Measurements from ENCODE around the gene EFR3B. TPM values are rescaled to one million over a fixed set of nuclear protein-coding genes. Genes with fewer than 3 reads are reported as not detected.

EFR3B gene
- total and polyA plus RNA-seq, 2 of the 4 experiments (the other 2 are of a cell fraction), result 0.38 to 0.90 TPM

DNA sequence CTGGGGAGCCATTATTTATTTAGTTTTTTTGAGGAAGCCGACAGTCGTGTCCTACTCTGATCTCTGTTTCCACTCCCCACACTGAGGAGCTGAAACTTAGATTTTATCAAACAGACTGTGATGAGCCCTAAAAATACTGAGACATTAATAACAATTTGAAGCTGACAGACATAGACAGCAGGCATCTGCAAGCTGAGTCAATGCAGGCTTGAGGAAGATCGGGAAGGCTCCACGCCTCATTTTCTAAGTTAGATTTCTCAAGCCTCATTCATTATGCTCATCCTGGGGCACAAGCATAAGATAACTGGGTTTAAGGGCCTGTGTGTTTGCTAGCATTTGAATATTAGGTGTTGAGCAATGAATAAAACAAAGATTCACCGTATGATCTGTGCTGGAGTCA is 26.3 kb downstream of the EFR3B start:
- H2AK5ac ChIP-seq (ENCODE audit: low read depth, low read length), result no peak overlapping the region; the same call in 1 of the 2 replicates
- no peaks in the 10 kb centered on the region for H3K36me3 ChIP-seq (ENCODE audit: control insufficient read depth, insufficient read depth, low read length)
- peaks cover 6% of the 10 kb centered on the region for H3K9me3 ChIP-seq (ENCODE audit: control insufficient read depth, insufficient read depth, low read length)
- no peaks in the 10 kb centered on the region for H3K9me1 ChIP-seq (ENCODE audit: insufficient read depth, low read length)
- H3K18ac ChIP-seq (ENCODE audit: low read depth, low read length), result no peak overlapping the region
- TF ChIP-seq MAZ (IDR thresholded peaks at IDR 0.05; ENCODE audit: borderline replicate concordance, low read depth, low read length) (no peak), NFE2L2 (IDR thresholded peaks at IDR 0.05; ENCODE audit: low read depth, low read length) (no peak), BHLHE40 (IDR thresholded peaks at IDR 0.05; ENCODE audit: low read depth, low read length) (no peak), RFX5 (IDR thresholded peaks at IDR 0.05; ENCODE audit: low read depth, low read length) (no peak), POLR2A (IDR thresholded peaks at IDR 0.05; ENCODE audit: low read depth, low read length) (no peak), FOS (IDR thresholded peaks at IDR 0.05; ENCODE audit: low read depth, low read length) (no peak), MXI1 (IDR thresholded peaks at IDR 0.05; ENCODE audit: borderline replicate concordance, low read depth, low read length) (no peak), RCOR1 (IDR thresholded peaks at IDR 0.05; ENCODE audit: insufficient replicate concordance, low read length) (no peak), MAFK (IDR thresholded peaks at IDR 0.05; ENCODE audit: low read depth, low read length) (no peak), SMC3 (IDR thresholded peaks at IDR 0.05; ENCODE audit: low read depth, low read length) (no peak), RAD21 (IDR thresholded peaks at IDR 0.05; ENCODE audit: low read length) (no peak), CHD1 (IDR thresholded peaks at IDR 0.05; ENCODE audit: low read depth, low read length) (no peak), CEBPB (IDR thresholded peaks at IDR 0.05; ENCODE audit: low read depth, low read length) (no peak)
- TF ChIP-seq, protein P1, sequence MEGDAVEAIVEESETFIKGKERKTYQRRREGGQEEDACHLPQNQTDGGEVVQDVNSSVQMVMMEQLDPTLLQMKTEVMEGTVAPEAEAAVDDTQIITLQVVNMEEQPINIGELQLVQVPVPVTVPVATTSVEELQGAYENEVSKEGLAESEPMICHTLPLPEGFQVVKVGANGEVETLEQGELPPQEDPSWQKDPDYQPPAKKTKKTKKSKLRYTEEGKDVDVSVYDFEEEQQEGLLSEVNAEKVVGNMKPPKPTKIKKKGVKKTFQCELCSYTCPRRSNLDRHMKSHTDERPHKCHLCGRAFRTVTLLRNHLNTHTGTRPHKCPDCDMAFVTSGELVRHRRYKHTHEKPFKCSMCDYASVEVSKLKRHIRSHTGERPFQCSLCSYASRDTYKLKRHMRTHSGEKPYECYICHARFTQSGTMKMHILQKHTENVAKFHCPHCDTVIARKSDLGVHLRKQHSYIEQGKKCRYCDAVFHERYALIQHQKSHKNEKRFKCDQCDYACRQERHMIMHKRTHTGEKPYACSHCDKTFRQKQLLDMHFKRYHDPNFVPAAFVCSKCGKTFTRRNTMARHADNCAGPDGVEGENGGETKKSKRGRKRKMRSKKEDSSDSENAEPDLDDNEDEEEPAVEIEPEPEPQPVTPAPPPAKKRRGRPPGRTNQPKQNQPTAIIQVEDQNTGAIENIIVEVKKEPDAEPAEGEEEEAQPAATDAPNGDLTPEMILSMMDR (conservative IDR thresholded peaks at IDR 0.05; ENCODE audit: low read depth, low read length), result no peak
- TF ChIP-seq, protein P2, sequence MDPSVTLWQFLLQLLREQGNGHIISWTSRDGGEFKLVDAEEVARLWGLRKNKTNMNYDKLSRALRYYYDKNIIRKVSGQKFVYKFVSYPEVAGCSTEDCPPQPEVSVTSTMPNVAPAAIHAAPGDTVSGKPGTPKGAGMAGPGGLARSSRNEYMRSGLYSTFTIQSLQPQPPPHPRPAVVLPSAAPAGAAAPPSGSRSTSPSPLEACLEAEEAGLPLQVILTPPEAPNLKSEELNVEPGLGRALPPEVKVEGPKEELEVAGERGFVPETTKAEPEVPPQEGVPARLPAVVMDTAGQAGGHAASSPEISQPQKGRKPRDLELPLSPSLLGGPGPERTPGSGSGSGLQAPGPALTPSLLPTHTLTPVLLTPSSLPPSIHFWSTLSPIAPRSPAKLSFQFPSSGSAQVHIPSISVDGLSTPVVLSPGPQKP (IDR thresholded peaks at IDR 0.05; ENCODE audit: borderline replicate concordance, low read depth, low read length), result no peak
- TF ChIP-seq, protein P3, sequence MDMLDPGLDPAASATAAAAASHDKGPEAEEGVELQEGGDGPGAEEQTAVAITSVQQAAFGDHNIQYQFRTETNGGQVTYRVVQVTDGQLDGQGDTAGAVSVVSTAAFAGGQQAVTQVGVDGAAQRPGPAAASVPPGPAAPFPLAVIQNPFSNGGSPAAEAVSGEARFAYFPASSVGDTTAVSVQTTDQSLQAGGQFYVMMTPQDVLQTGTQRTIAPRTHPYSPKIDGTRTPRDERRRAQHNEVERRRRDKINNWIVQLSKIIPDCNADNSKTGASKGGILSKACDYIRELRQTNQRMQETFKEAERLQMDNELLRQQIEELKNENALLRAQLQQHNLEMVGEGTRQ (IDR thresholded peaks at IDR 0.05; ENCODE audit: low read depth, low read length), result no peak
- no peak overlapping the region for H2AFZ ChIP-seq (replicated peaks; ENCODE audit: low read length, poor library complexity)
- H3K4me3 ChIP-seq (ENCODE audit: insufficient read depth, low read depth, low read length), result no peak overlapping the region
- ATAC-seq (ENCODE audit: low read depth) (no peak; the same call in 1 of the 2 replicates), DNase-seq (no peak)
- H3K14ac ChIP-seq (replicated peaks; ENCODE audit: low read depth, low read length), result no peak overlapping the region
- H2AK9ac ChIP-seq (replicated peaks; ENCODE audit: low read depth, low read length, poor library complexity), result no peak overlapping the region
- no peak overlapping the region for H4K5ac ChIP-seq (ENCODE audit: low read depth, low read length)
- H2BK5ac ChIP-seq (ENCODE audit: low read depth, low read length, poor library complexity, severe bottlenecking), result no peak overlapping the region
- ChIA-PET CTCF (no interaction called here), POLR2A (ENCODE audit: unreplicated experiment) (no interaction called here)
- in situ Hi-C loops (cut with MboI; ENCODE audit: low sequenced_read_pairs) (no loop called here), dilution Hi-C loops (cut with HindIII; ENCODE audit: low sequenced_read_pairs, unreplicated experiment) (no loop called here), intact Hi-C loops (cut with micrococcal nuclease) (no loop called here)
- no peak overlapping the region for H2BK15ac ChIP-seq (ENCODE audit: low read depth, low read length)
- no peak overlapping the region for H3K4me2 ChIP-seq (ENCODE audit: low read depth, low read length)
- H4K91ac ChIP-seq (ENCODE audit: insufficient read depth, low read depth, low read length), result no peak overlapping the region
- no peak overlapping the region for H3K9ac ChIP-seq (ENCODE audit: low read depth, low read length)
- H3K56ac ChIP-seq (ENCODE audit: extremely low read depth, insufficient read depth, low read length), result no peak overlapping the region
- WGBS, 2 experiments (ENCODE audit: extremely low coverage in 2 of 2, insufficient read length in 1 of 2), result no CpG with 5 or more reads among the region's 5 CpGs
- peaks cover 4% of the 10 kb centered on the region; the same call in 1 of the 2 replicates for H3K27me3 ChIP-seq (ENCODE audit: control insufficient read depth, insufficient read depth, low read length)
- BruUV-seq (replicated peaks), result no TSS peak
- H3K23ac ChIP-seq (ENCODE audit: low read depth, low read length), result no peak overlapping the region
- H3K79me1 ChIP-seq (ENCODE audit: low read depth in 1 of 2, low read length in 2 of 2), result no peaks in the 10 kb centered on the region
- H4K8ac ChIP-seq (ENCODE audit: low read depth in 2 of 2, low read length in 2 of 2), result no peak overlapping the region
- H4K20me1 ChIP-seq (ENCODE audit: insufficient read depth, low read length), result no peaks in the 10 kb centered on the region
- no peak overlapping the region for H3K4ac ChIP-seq (ENCODE audit: low read depth, low read length)
- H2BK20ac ChIP-seq (ENCODE audit: low read depth, low read length), result no peak overlapping the region
- no peaks in the 10 kb centered on the region for H3K4me1 ChIP-seq (ENCODE audit: control insufficient read depth, insufficient read depth, low read length)
- H3K27ac ChIP-seq (ENCODE audit: insufficient read depth, low read length), result no peak overlapping the region
- no peak overlapping the region for H2BK120ac ChIP-seq (ENCODE audit: low read depth, low read length)

Measured in IMR-90 (cell line).